Astrocyte of the spinal cord (primary cell): ENCODE data around the gene RABGGTB.
"Not testable (repeated sequence)": the region's sequence is repeated elsewhere in the genome, so short reads cannot be mapped to it uniquely, and the experiment has no call there.

ENCODE experiments used
- DNase-seq: peaks from one replicate; pipeline ENCODE4 v3.0.0; 2011; ENCODE audit warnings: low read depth, low spot score
- H3K4me3 ChIP-seq: 2 replicates; pipeline ENCODE4 v1.5.1; 2011; ENCODE audit warnings: low read depth, mild to moderate bottlenecking, low read length, moderate library complexity
- CTCF ChIP-seq: IDR thresholded peaks from 2 replicates; pipeline ENCODE4 v1.5.1; 2012; ENCODE audit warnings: low read depth, mild to moderate bottlenecking, low read length, inconsistent platforms
- in situ Hi-C: cut with HindIII; loops from 2 replicates; pipeline ENCODE4 v1.10.0; 2017; ENCODE audit warnings: low sequenced_read_pairs

The RABGGTB gene

GRCh38 chr1:75795703-75796193, 9.7 kb downstream of the RABGGTB start:
- DNase-seq: no peak
- in situ Hi-C loops: no loop called here
- no peak for TF ChIP-seq CTCF
- no peak overlapping the region for H3K4me3 ChIP-seq

GRCh38 chr1:75796376-75797272, 10.6 kb downstream of the RABGGTB start, which contains the start of gene MSH4:
Gene MSH4 (plus strand): TSS chr1:75796882. CDS start chr1:75796986, 104 bp downstream.
- no peak within 1 kb of the TSS for H3K4me3 ChIP-seq
- in situ Hi-C loops: no loop called here
- DNase-seq: no peak
- no peak for TF ChIP-seq CTCF

DNA sequence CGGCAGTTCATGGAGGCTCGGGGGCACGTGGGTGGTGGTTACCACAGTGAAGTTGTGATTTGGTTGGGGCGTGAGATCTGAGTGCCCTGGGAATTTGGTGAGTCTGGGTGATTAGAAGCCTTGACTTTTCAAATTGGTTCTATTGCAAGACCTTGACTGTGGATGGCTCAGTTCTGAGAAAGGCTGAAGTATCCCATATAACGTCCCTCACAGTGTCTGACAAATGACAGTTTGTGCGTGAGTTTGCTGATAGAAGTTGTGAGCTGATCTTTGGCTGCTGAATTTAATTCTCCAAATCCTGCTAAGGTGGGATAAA, 11.2 kb downstream of the RABGGTB start:
- in situ Hi-C loops: no loop called here

GRCh38 chr1:75797606-75798216, 11.7 kb downstream of the RABGGTB start:
- in situ Hi-C loops: no loop called here

More for the DNA sequence above, 11.2 kb downstream of the RABGGTB start:
- TF ChIP-seq CTCF: no peak
- no peak for DNase-seq
- H3K4me3 ChIP-seq: no peak overlapping the region

DNA sequence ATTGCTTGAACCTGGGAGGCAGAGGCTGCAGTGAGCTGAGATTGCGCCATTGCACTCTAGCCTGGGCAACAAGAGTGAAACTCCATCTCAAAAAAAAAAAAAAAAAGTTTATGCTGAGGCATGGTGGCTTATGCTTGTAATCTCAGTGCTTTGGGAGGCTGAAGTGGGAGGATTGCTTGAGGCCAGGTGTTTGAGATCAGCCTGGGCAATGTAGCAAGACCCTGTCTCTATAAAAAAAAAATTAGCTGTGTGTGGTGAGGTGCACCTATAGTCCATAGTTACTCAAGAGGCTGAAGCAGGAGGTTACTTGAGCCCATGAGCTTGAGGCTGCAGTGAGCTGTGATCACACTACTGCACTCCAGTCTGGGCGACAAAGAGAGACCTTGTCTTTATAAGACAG, 15.4 kb downstream of the RABGGTB start:
- in situ Hi-C loops, H3K4me3 ChIP-seq, DNase-seq: not testable (repeated sequence)

More at GRCh38 chr1:75797606-75798216, 11.7 kb downstream of the RABGGTB start:
- DNase-seq: no peak
- H3K4me3 ChIP-seq: no peak overlapping the region
- no peak for TF ChIP-seq CTCF

DNA sequence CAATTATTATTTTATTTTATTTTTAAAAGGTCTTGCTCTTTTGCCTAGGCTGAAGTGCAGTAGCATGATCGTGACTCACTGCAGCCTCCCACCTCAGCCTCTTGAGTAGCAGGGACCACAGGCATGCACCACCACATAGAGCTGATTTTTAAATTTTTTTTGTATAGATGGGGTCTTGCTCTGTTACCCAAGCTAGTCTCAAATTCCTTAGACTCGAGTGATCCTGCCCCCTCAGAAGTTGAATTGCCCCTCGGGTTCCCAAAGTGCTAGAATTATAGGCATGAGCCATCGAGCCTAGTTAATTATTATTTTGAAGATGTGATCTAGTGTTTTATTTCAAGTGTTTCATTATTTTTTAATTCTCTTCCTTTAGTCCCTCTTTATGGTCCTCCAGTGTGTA, 22.9 kb downstream of the RABGGTB start:
- no peak for DNase-seq
- H3K4me3 ChIP-seq: no peak overlapping the region
- in situ Hi-C loops: no loop called here
- TF ChIP-seq CTCF: no peak

GRCh38 chr1:75810113-75810512, 24.1 kb downstream of the RABGGTB start:
- DNase-seq, in situ Hi-C loops, H3K4me3 ChIP-seq: not testable (repeated sequence)
